ENCODE measurements around the gene ITPR1. TPM values are rescaled to one million over a fixed set of nuclear protein-coding genes. Genes with fewer than 3 reads are reported as not detected.

Gene ITPR1
- total RNA-seq, 2 experiments from 2014 or later: 84.4 to 104 TPM

DNA sequence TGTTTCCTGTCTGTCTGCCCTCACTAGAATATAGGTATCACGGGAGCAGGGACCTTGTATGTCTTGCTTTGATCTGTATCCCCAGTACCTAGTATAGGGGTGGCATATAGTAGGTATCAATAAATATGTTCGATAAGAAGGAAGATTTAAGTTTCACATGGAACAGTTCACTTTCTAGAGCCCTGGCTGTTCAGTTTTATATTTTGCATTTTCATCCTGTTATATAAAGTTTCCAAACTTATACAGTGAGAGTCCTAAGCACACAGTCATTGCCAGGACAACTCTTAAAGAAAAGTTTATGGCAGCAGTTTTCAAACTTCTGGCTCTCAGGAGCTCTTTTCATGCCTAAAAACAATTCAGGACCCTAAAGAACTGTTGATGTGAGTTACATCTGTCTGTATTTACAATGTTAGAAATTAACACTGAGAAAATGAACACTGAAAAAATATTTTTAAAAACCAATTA lies 13.4 kb downstream of the ITPR1 start:
- no peaks in the 10 kb centered on the region for H3K9me3 ChIP-seq (ENCODE audit: low read length)
- peaks cover 76% of the 10 kb centered on the region for H3K4me1 ChIP-seq (ENCODE audit: insufficient read depth, low read length, poor library complexity, severe bottlenecking)
- no peak for TF ChIP-seq EZH2phosphoT487 (IDR thresholded peaks at IDR 0.05; ENCODE audit: borderline replicate concordance, low read depth, low read length)
- TF ChIP-seq, protein P1, sequence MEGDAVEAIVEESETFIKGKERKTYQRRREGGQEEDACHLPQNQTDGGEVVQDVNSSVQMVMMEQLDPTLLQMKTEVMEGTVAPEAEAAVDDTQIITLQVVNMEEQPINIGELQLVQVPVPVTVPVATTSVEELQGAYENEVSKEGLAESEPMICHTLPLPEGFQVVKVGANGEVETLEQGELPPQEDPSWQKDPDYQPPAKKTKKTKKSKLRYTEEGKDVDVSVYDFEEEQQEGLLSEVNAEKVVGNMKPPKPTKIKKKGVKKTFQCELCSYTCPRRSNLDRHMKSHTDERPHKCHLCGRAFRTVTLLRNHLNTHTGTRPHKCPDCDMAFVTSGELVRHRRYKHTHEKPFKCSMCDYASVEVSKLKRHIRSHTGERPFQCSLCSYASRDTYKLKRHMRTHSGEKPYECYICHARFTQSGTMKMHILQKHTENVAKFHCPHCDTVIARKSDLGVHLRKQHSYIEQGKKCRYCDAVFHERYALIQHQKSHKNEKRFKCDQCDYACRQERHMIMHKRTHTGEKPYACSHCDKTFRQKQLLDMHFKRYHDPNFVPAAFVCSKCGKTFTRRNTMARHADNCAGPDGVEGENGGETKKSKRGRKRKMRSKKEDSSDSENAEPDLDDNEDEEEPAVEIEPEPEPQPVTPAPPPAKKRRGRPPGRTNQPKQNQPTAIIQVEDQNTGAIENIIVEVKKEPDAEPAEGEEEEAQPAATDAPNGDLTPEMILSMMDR (conservative IDR thresholded peaks at IDR 0.05; ENCODE audit: low read length): no peak
- no TSS peak for BruUV-seq (replicated peaks)
- H2AFZ ChIP-seq (ENCODE audit: low read length): peak overlapping the region; percentile 21; the same call in 1 of the 2 replicates
- peaks cover 58% of the 10 kb centered on the region; the same call in 1 of the 2 replicates for H3K79me2 ChIP-seq (ENCODE audit: insufficient read depth, low read depth, low read length)
- intact Hi-C loops (cut with micrococcal nuclease; ENCODE audit: unreplicated experiment): loop anchor here (1.0 to 2.0 kb wide), 2 partner anchors 13 to 680 kb away; partner anchors contain the start of genes EDEM1 and ITPR1
- no peaks in the 10 kb centered on the region for H4K20me1 ChIP-seq (ENCODE audit: insufficient read depth, low read length)
- H3K4me2 ChIP-seq (ENCODE audit: low read length): peak overlapping the region; percentile 82
- H3K9me2 ChIP-seq (ENCODE audit: insufficient read depth, low read length): no peaks in the 10 kb centered on the region
- peak overlapping the region; percentile 64 for H3K4me3 ChIP-seq (ENCODE audit: low read depth, low read length, poor library complexity, severe bottlenecking)
- H3K36me3 ChIP-seq (ENCODE audit: insufficient read depth, low read length): peaks cover 24% of the 10 kb centered on the region; the same call in 1 of the 2 replicates
- H3K27ac ChIP-seq (ENCODE audit: low read depth, low read length, poor library complexity, severe bottlenecking): peak overlapping the region; percentile 98
- CTCF ChIA-PET (ENCODE audit: unreplicated experiment): no interaction called here
- POLR2A ChIA-PET: interaction anchor here (0.7 to 11.0 kb wide), 6 partner anchors 8 to 625 kb away, joined by 3 to 206 read pairs (median 4); partner anchors contain the start of genes ITPR1 and SUMF1
- DNase-seq (ENCODE audit: low spot score): peak; percentile 11

DNA sequence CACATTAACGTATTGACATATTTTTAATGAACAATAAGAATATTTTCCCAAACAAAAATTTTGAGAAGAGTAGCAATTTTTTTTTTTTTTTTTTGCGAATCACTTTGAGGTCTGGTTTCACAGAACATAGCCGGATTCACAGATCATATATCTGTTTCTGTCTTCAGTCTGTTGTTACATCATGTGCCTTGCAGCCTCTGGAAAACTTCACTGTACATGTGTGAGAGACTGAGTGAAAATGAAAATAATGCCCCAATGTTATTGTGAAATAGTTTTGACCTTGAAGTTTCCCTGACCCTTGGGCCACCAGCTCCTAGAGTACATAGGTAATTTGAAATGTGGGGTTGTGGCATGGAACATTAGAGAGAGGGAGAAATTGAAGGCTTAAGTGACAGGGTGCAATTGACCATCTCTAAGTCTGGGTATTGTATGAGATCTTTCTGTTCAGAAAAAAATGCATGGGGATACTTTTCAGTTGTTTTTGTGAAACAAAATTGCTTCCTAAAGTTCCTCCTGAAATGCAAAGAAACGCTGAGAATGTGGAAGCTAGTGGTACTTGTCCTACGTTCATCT lies 14.0 kb downstream of the ITPR1 start:
- Histone ChIP-seq H3K9me3 (ENCODE audit: low read length) (no peaks in the 10 kb centered on the region), H3K79me2 (ENCODE audit: insufficient read depth, low read depth, low read length) (peaks cover 58% of the 10 kb centered on the region; the same call in 1 of the 2 replicates), H3K4me1 (ENCODE audit: insufficient read depth, low read length, poor library complexity, severe bottlenecking) (peaks cover 71% of the 10 kb centered on the region), H3K27ac (ENCODE audit: low read depth, low read length, poor library complexity, severe bottlenecking) (peak overlapping the region; percentile 98), H2AFZ (ENCODE audit: low read length) (peak overlapping the region; percentile 0; the same call in 1 of the 2 replicates), H3K4me3 (ENCODE audit: low read depth, low read length, poor library complexity, severe bottlenecking) (peak overlapping the region; percentile 64), H3K4me2 (ENCODE audit: low read length) (peak overlapping the region; percentile 82), H4K20me1 (ENCODE audit: insufficient read depth, low read length) (no peaks in the 10 kb centered on the region), H3K9me2 (ENCODE audit: insufficient read depth, low read length) (no peaks in the 10 kb centered on the region), H3K36me3 (ENCODE audit: insufficient read depth, low read length) (peaks cover 18% of the 10 kb centered on the region; the same call in 1 of the 2 replicates)
- ChIA-PET CTCF (ENCODE audit: unreplicated experiment) (interaction anchor here (0.8 kb wide), 1 partner anchor 13 kb away, joined by 3 read pairs; no protein-coding TSS in a partner anchor), POLR2A (interaction anchor here (0.6 to 11.0 kb wide), 12 partner anchors 10 to 690 kb away, joined by 3 to 206 read pairs (median 3); partner anchors contain the start of genes ITPR1 and SUMF1)
- DNase-seq (ENCODE audit: low spot score): peak; percentile 58
- BruUV-seq (replicated peaks): no TSS peak
- intact Hi-C loops (cut with micrococcal nuclease; ENCODE audit: unreplicated experiment): loop anchor here (1.0 to 2.0 kb wide), 2 partner anchors 14 to 680 kb away; partner anchors contain the start of genes EDEM1 and ITPR1
- TF ChIP-seq, protein P1 (conservative IDR thresholded peaks at IDR 0.05; ENCODE audit: low read length): no peak
- TF ChIP-seq EZH2phosphoT487 (IDR thresholded peaks at IDR 0.05; ENCODE audit: borderline replicate concordance, low read depth, low read length): no peak
